Kidney (tissue), 14 donors: ENCODE results near the gene WIPF1. TPM values are rescaled to one million over a fixed set of nuclear protein-coding genes. Genes with fewer than 3 reads are reported as not detected.

ENCODE experiments used
- DNase-seq, 5 donors: peaks; one replicate each; pipeline ENCODE4 v3.0.0-alpha.2; 2013 to 2020
- FAIRE-seq: peaks from 2 replicates; lab custom pipeline; 2012; peaks lifted over from hg19 to GRCh38; lab: Jason Lieb, UNC
- H3K27ac ChIP-seq, 2 donors: one replicate each; pipeline ENCODE4 v1.7.0; 2013; ENCODE audit warnings: low read depth in 2 of 2, low read length in 2 of 2, inconsistent platforms in 1 of 2
- H3K27me3 ChIP-seq: one replicate; pipeline ENCODE4 v1.7.1; 2013; ENCODE audit warnings: low read length, inconsistent platforms; ENCODE audit not compliant: control insufficient read depth, insufficient read depth
- H3K36me3 ChIP-seq, 3 donors: one replicate each; pipeline versions ENCODE4 v1.7.0 to v1.7.1; 2013; ENCODE audit warnings: low read length in 3 of 3, control low read depth in 1 of 3, inconsistent platforms in 1 of 3; ENCODE audit not compliant: insufficient read depth in 3 of 3, control insufficient read depth in 2 of 3
- H3K4me1 ChIP-seq, 3 donors: one replicate each; pipeline versions ENCODE4 v1.7.0 to v1.7.1; 2013; ENCODE audit warnings: low read length in 3 of 3, inconsistent platforms in 1 of 3, low read depth in 1 of 3; ENCODE audit not compliant: control insufficient read depth in 2 of 3, insufficient read depth in 2 of 3
- H3K4me3 ChIP-seq, 3 donors: one replicate each; pipeline versions ENCODE4 v1.7.0 to v1.8.1; 2013; ENCODE audit warnings: low read length in 3 of 3, control low read depth in 1 of 3, inconsistent platforms in 1 of 3
- H3K9ac ChIP-seq, 3 donors: one replicate each; pipeline versions ENCODE4 v1.7.0 to v1.7.1; 2013; ENCODE audit warnings: low read length in 3 of 3, control low read depth in 1 of 3, inconsistent platforms in 1 of 3
- H3K9me3 ChIP-seq, 3 donors: one replicate each; pipeline versions ENCODE4 v1.7.0 to v1.7.1; 2013; ENCODE audit warnings: low read length in 3 of 3, control low read depth in 1 of 3, inconsistent platforms in 1 of 3; ENCODE audit not compliant: control insufficient read depth in 2 of 3, insufficient read depth in 1 of 3
- CTCF ChIP-seq: IDR thresholded peaks from 3 replicates; pipeline ENCODE4 v1.5.1; 2012; ENCODE audit warnings: mild to moderate bottlenecking, moderate library complexity, borderline replicate concordance; ENCODE audit not compliant: insufficient read depth; ENCODE audit errors: extremely low read depth
- intact Hi-C: fragments of 100-400 bp; cut with DNase I; formaldehyde crosslinking; loops from one replicate; pipeline ENCODE4 v1.11.1; 2022
- polyA plus RNA-seq: library from polyadenylated mRNA; stranded (reverse); fragments of 350-450 nt; fragmentation: Illumina TruSeq; extraction: RNeasy Lipid Tissue Mini Kit (QIAGEN cat#74804); gene quantifications from one replicate; pipeline ENCODE4 v1.2.3, GENCODE V29; 2014; ENCODE audit warnings: low read depth, low replicate concordance; ENCODE audit not compliant: insufficient read depth
- total RNA-seq: library from RNA; stranded (reverse); fragmentation: NEBNext Ultra II Directional; extraction: Animal tissue kit (Norgen Biotek cat#: 25700); gene quantifications from one replicate; pipeline ENCODE4 v1.2.1, GENCODE V29; 2021
- donor health status: control.
- donor health status: control.
- donor health status: control.
- donor health status: control.
- donor health status: control.
- donor health status: DM: yes; HTN: yes; CAD: no.
- donor health status: Normal renal cell carcinoma (clear cell type).

The WIPF1 gene
- total and polyA plus RNA-seq, 2 donors from 2014 or later: 11.7 to 55.0 TPM

GRCh38 chr2:174621323-174621722 is 23.7 kb upstream of the WIPF1 start:
- H3K4me1 ChIP-seq: peaks cover 0 to 23% (median 12%) of the 10 kb centered on the region in 3 donors
- H3K4me3 ChIP-seq: no peak overlapping the region
- no peaks in the 10 kb centered on the region for H3K27me3 ChIP-seq
- DNase-seq (no peak), FAIRE-seq (no peak)
- intact Hi-C loops: no loop called here
- H3K27ac ChIP-seq: no peak overlapping the region
- H3K9ac ChIP-seq: no peak overlapping the region
- no peak for TF ChIP-seq CTCF
- H3K9me3 ChIP-seq: no peaks in the 10 kb centered on the region
- H3K36me3 ChIP-seq: no peaks in the 10 kb centered on the region

DNA sequence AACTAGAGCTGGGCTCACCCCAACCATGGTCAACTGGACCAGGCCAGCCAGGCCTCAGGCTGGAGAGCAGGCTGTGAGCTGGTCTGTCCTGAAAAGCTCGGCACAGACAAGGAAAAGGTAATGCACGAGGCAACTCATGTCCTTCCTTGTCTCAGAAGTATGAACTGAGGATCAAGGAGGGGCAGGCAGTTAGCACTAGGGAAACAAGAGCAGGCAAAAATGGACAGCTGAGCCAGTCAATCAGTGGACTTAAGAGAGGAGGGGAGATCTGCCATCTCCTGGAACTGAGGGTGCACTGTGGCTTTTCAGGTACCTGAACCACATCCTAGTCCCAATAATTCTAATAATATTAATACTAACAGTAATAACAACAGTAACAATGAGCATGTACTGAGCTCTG is 20.6 kb upstream of the WIPF1 start:
- H3K36me3 ChIP-seq: no peaks in the 10 kb centered on the region
- no peaks in the 10 kb centered on the region for H3K27me3 ChIP-seq
- H3K27ac ChIP-seq: no peak overlapping the region
- DNase-seq (no peak), FAIRE-seq (no peak)
- H3K4me3 ChIP-seq: no peak overlapping the region
- peaks cover 0 to 12% (median 12%) of the 10 kb centered on the region in 3 donors for H3K4me1 ChIP-seq
- no peak for TF ChIP-seq CTCF
- intact Hi-C loops: no loop called here
- no peaks in the 10 kb centered on the region for H3K9me3 ChIP-seq
- H3K9ac ChIP-seq: no peak overlapping the region

GRCh38 chr2:174617718-174618117 is 20.1 kb upstream of the WIPF1 start:
- no peak for TF ChIP-seq CTCF
- Histone ChIP-seq H3K4me1 (peaks cover 0 to 13% (median 12%) of the 10 kb centered on the region in 3 donors), H3K4me3 (no peak overlapping the region), H3K9me3 (no peaks in the 10 kb centered on the region), H3K27me3 (no peaks in the 10 kb centered on the region), H3K27ac (no peak overlapping the region), H3K36me3 (no peaks in the 10 kb centered on the region), H3K9ac (no peak overlapping the region)
- DNase-seq (no peak), FAIRE-seq (no peak)
- intact Hi-C loops: no loop called here

- H3K27ac ChIP-seq: no peak overlapping the region
Observed at GRCh38 chr2:174617120-174617519, 19.5 kb upstream of the WIPF1 start.

More at GRCh38 chr2:174617120-174617519, 19.5 kb upstream of the WIPF1 start:
- no peak for FAIRE-seq
- DNase-seq: no peak
- no peak for TF ChIP-seq CTCF
- Histone ChIP-seq H3K4me3 (no peak overlapping the region), H3K36me3 (no peaks in the 10 kb centered on the region), H3K27me3 (no peaks in the 10 kb centered on the region), H3K4me1 (peaks cover 0 to 13% (median 12%) of the 10 kb centered on the region in 3 donors), H3K9ac (no peak overlapping the region), H3K9me3 (no peaks in the 10 kb centered on the region)
- intact Hi-C loops: no loop called here
